OCI-LY1 (cell line): Measurements from ENCODE around the gene ZBTB46.

Source experiments
- H2AFZ ChIP-seq: fragments of 200-600 bp; sonication (generic), shearing (Covaris generic); 2 replicates; pipeline ENCODE4 v1.6.0; 2014; ENCODE audit warnings: antibody characterized with exemption, mild to moderate bottlenecking, low read length
- H3F3A ChIP-seq: fragments of 200-600 bp; sonication (generic), shearing (Covaris generic); 2 replicates; pipeline ENCODE4 v1.6.0; 2014; ENCODE audit warnings: mild to moderate bottlenecking, antibody characterized with exemption, low read length, moderate library complexity; ENCODE audit not compliant: insufficient read depth
- H3K27ac ChIP-seq: fragments of 200-600 bp; sonication (generic); 2 replicates; pipeline ENCODE4 v1.5.1; 2014; ENCODE audit warnings: low read length, mixed run types, mild to moderate bottlenecking, low read depth; ENCODE audit not compliant: poor library complexity, severe bottlenecking
- H3K27me3 ChIP-seq: fragments of 200-600 bp; sonication (generic); 2 replicates; pipeline ENCODE4 v1.6.0; 2014; ENCODE audit warnings: antibody characterized with exemption, mild to moderate bottlenecking, low read length, moderate library complexity; ENCODE audit not compliant: insufficient read depth
- H3K36me3 ChIP-seq: fragments of 200-600 bp; sonication (generic); 2 replicates; pipeline ENCODE4 v1.6.1; 2014; ENCODE audit warnings: mild to moderate bottlenecking, antibody characterized with exemption, low read length, moderate library complexity, mixed read lengths; ENCODE audit not compliant: insufficient read depth
- H3K4me1 ChIP-seq: fragments of 200-600 bp; sonication (generic); 2 replicates; pipeline ENCODE4 v1.5.1; 2014; ENCODE audit warnings: mild to moderate bottlenecking, low read length, moderate library complexity; ENCODE audit not compliant: insufficient read depth, severe bottlenecking
- H3K4me2 ChIP-seq: fragments of 200-600 bp; sonication (generic), shearing (Covaris generic); 2 replicates; pipeline ENCODE4 v1.6.1; 2014; ENCODE audit warnings: low read length
- H3K4me3 ChIP-seq: fragments of 200-600 bp; sonication (generic); 2 replicates; pipeline ENCODE4 v1.5.1; 2014; ENCODE audit warnings: low read length, low read depth, mild to moderate bottlenecking, mixed read lengths; ENCODE audit not compliant: poor library complexity, severe bottlenecking
- H3K79me2 ChIP-seq: fragments of 200-600 bp; shearing (Covaris generic); 2 replicates; pipeline ENCODE4 v1.6.1; 2016; ENCODE audit warnings: mixed run types, low read length, mixed read lengths; ENCODE audit not compliant: insufficient read depth
- H3K9ac ChIP-seq: fragments of 200-600 bp; sonication (generic), shearing (Covaris generic); 2 replicates; pipeline ENCODE4 v1.6.1; 2014; ENCODE audit warnings: mild to moderate bottlenecking, low read length, mixed read lengths
- H3K9me2 ChIP-seq: fragments of 200-600 bp; sonication (generic), shearing (Covaris generic); 2 replicates; pipeline ENCODE4 v1.6.1; 2014; ENCODE audit warnings: low read depth, mild to moderate bottlenecking, low read length, mixed read lengths
- H3K9me3 ChIP-seq: fragments of 200-600 bp; shearing (Covaris generic); 2 replicates; pipeline ENCODE4 v1.6.1; 2014; ENCODE audit warnings: low read length, mixed read lengths
- H4K20me1 ChIP-seq: fragments of 200-600 bp; sonication (generic), shearing (Covaris generic); 2 replicates; pipeline ENCODE4 v1.6.0; 2016; ENCODE audit warnings: mild to moderate bottlenecking, low read length; ENCODE audit not compliant: insufficient read depth
- CTCF ChIP-seq: fragments of 200-600 bp; sonication (generic), shearing (Covaris generic); IDR thresholded peaks from 2 replicates; pipeline ENCODE4 v1.5.1; 2017; ENCODE audit warnings: mild to moderate bottlenecking, antibody characterized with exemption, low read length, moderate library complexity, mixed read lengths
- EZH2 ChIP-seq: fragments of 200-600 bp; sonication (generic), shearing (Covaris generic); IDR thresholded peaks from 2 replicates; pipeline ENCODE4 v1.8.0; 2017; ENCODE audit warnings: borderline replicate concordance, mixed run types, mild to moderate bottlenecking, antibody characterized with exemption, low read length, moderate library complexity, mixed read lengths

Gene ZBTB46

DNA sequence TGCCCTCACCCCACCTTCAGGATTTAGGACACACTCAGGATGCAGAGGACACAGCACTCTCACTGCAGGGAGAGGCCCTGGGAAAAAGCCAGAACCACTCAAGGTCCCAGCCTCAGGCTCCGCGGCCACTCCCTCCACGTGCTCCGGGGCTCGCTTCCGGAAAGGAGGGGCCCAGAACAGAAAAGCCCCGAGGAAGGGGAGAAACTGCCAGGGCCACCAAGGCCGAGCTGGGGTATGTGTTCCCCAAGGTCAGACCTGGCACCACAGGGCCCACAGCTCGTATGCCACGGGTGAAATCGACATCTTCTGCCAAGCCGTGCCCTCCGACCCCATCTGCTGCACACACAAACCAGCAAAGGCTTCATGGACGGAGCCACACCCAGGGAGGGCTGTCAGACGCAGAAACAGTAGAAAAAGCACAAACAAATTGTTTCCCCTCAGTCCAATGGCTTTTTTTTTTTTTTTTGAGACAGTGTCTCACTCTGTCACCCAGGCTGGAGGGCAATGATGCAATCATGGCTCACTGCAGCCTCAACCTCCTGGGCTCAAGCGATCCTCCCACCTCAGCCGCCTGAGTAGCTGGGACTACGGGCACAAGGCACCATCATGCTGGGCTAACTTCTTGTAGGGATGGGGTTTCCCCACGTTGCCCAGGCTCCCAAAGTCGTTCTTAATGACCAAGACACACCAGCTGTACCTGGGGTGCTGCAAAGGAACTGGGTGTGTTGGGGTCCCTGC is 58.1 kb downstream of the ZBTB46 start:
- no peak overlapping the region for H3K4me3 ChIP-seq
- H3K9ac ChIP-seq: no peak overlapping the region
- H3K4me2 ChIP-seq: no peak overlapping the region
- H3F3A ChIP-seq: no peaks in the 10 kb centered on the region
- no peaks in the 10 kb centered on the region for H3K9me3 ChIP-seq
- H4K20me1 ChIP-seq: no peaks in the 10 kb centered on the region
- H3K9me2 ChIP-seq: no peaks in the 10 kb centered on the region
- no peak overlapping the region for H3K27ac ChIP-seq
- H3K4me1 ChIP-seq: peaks cover 6% of the 10 kb centered on the region
- H3K36me3 ChIP-seq: peaks cover 4% of the 10 kb centered on the region; the same call in 1 of the 2 replicates
- no peaks in the 10 kb centered on the region for H3K79me2 ChIP-seq
- H2AFZ ChIP-seq: no peak overlapping the region
- no peak for TF ChIP-seq CTCF
- no peak for TF ChIP-seq EZH2
- peaks cover 8% of the 10 kb centered on the region; the same call in 1 of the 2 replicates for H3K27me3 ChIP-seq

- Histone ChIP-seq H3K79me2 (no peaks in the 10 kb centered on the region), H3K9me3 (no peaks in the 10 kb centered on the region), H3K9me2 (no peaks in the 10 kb centered on the region), H3K4me1 (peaks cover 6% of the 10 kb centered on the region), H3F3A (no peaks in the 10 kb centered on the region), H3K4me3 (no peak overlapping the region), H3K27me3 (peaks cover 4% of the 10 kb centered on the region; the same call in 1 of the 2 replicates), H3K27ac (no peak overlapping the region), H3K4me2 (no peak overlapping the region), H2AFZ (no peak overlapping the region), H3K36me3 (no peaks in the 10 kb centered on the region), H3K9ac (no peak overlapping the region), H4K20me1 (no peaks in the 10 kb centered on the region)
- TF ChIP-seq CTCF: no peak
- TF ChIP-seq EZH2: no peak
Measured at GRCh38 chr20:63771046-63771707, 59.9 kb downstream of the ZBTB46 start.

- TF ChIP-seq EZH2: no peak
- no peak for TF ChIP-seq CTCF
- no peaks in the 10 kb centered on the region for H3K79me2 ChIP-seq
- H3K4me3 ChIP-seq: no peak overlapping the region
- no peaks in the 10 kb centered on the region for H3K9me3 ChIP-seq
- no peaks in the 10 kb centered on the region for H3K36me3 ChIP-seq
- no peak overlapping the region for H2AFZ ChIP-seq
- H3K27me3 ChIP-seq: peaks cover 4% of the 10 kb centered on the region; the same call in 1 of the 2 replicates
- H3K9me2 ChIP-seq: no peaks in the 10 kb centered on the region
- H3K4me2 ChIP-seq: no peak overlapping the region
- no peaks in the 10 kb centered on the region for H4K20me1 ChIP-seq
- no peak overlapping the region for H3K27ac ChIP-seq
- no peaks in the 10 kb centered on the region for H3F3A ChIP-seq
- H3K9ac ChIP-seq: no peak overlapping the region
- peaks cover 6% of the 10 kb centered on the region for H3K4me1 ChIP-seq
Measured at GRCh38 chr20:63769891-63770474, 61.1 kb downstream of the ZBTB46 start.
